Suprapubic skin (tissue), 4 donors: ENCODE results near the gene SFMBT1. TPM values are rescaled to one million over a fixed set of nuclear protein-coding genes. Genes with fewer than 3 reads are reported as not detected.

Experiments used
- DNase-seq, 2 donors: peaks; one replicate each; pipeline ENCODE4 v3.0.0-alpha.2; 2019; ENCODE audit warnings: low spot score in 2 of 2
- H3K27ac ChIP-seq: fragments of 200-600 bp; sonication (generic); one replicate; pipeline ENCODE4 v1.5.1; 2019
- H3K27me3 ChIP-seq: fragments of 200-600 bp; sonication (generic); one replicate; pipeline ENCODE4 v1.5.1; 2019
- H3K36me3 ChIP-seq: fragments of 200-600 bp; sonication (generic); one replicate; pipeline ENCODE4 v1.5.1; 2019
- H3K4me1 ChIP-seq: fragments of 200-600 bp; sonication (generic); one replicate; pipeline ENCODE4 v1.5.1; 2019
- H3K4me3 ChIP-seq: fragments of 200-600 bp; sonication (generic); one replicate; pipeline ENCODE4 v1.5.1; 2019; ENCODE audit warnings: mild to moderate bottlenecking
- H3K9me3 ChIP-seq: fragments of 200-600 bp; sonication (generic); one replicate; pipeline ENCODE4 v1.5.1; 2019
- CTCF ChIP-seq, 2 donors: fragments of 200-600 bp in 1 of 2; fragments of 450-650 bp in 1 of 2; sonication (generic) in 1 of 2; IDR thresholded peaks; one replicate each; pipeline ENCODE4 v1.5.1; 2016 to 2019; ENCODE audit warnings: antibody characterized with exemption in 2 of 2, mild to moderate bottlenecking in 1 of 2, moderate library complexity in 1 of 2
- EP300 ChIP-seq: sonication (generic); formaldehyde crosslinking; IDR thresholded peaks from one replicate; pipeline ENCODE4 v1.6.1; 2017; ENCODE audit warnings: antibody characterized with exemption
- POLR2A ChIP-seq, 2 donors: fragments of 450-650 bp; IDR thresholded peaks; one replicate each; pipeline ENCODE4 v1.6.1; 2017; ENCODE audit warnings: antibody characterized with exemption in 2 of 2, mild to moderate bottlenecking in 2 of 2, moderate library complexity in 2 of 2
- POLR2AphosphoS5 ChIP-seq, 3 donors: sonication (generic); formaldehyde crosslinking; IDR thresholded peaks; one replicate each; pipeline ENCODE4 v1.6.1; 2017; ENCODE audit warnings: antibody characterized with exemption in 3 of 3
- WGBS: methylation state at CpG from one replicate; pipeline ENCODE4 v1.1.5; 2018; 5-methylcytosine and 5-hydroxymethylcytosine counted together
- total RNA-seq, 4 donors: library from RNA; depleted of rRNA; stranded (reverse); fragments of >200 nt; gene quantifications; one replicate each; pipeline ENCODE4 v1.1.0, GENCODE V29; 2016

Gene SFMBT1
- total RNA-seq, 4 donors from 2014 or later, result 9.7 to 25.5 (median 13.1) TPM

GRCh38 chr3:52912885-52913731, 132.8 kb downstream of the SFMBT1 start:
- H3K4me1 ChIP-seq, result no peaks in the 10 kb centered on the region
- H3K4me3 ChIP-seq, result no peak overlapping the region
- DNase-seq, result no peak
- H3K27me3 ChIP-seq, result no peaks in the 10 kb centered on the region
- H3K36me3 ChIP-seq, result peaks cover 65% of the 10 kb centered on the region
- H3K9me3 ChIP-seq, result no peaks in the 10 kb centered on the region
- no peak overlapping the region for H3K27ac ChIP-seq
- TF ChIP-seq CTCF (IDR thresholded peaks at IDR 0.05) (no peak), POLR2A (IDR thresholded peaks at IDR 0.05) (no peak), POLR2AphosphoS5 (IDR thresholded peaks at IDR 0.05) (no peak), EP300 (no peak)
- WGBS, result 86% methylated on average over 9 of the region's 9 CpGs

- H3K9me3 ChIP-seq, result no peaks in the 10 kb centered on the region
- H3K27ac ChIP-seq, result no peak overlapping the region
- no peak overlapping the region for H3K4me3 ChIP-seq
- 93% methylated on average over 6 of the region's 6 CpGs for whole genome bisulfite sequencing
- no peaks in the 10 kb centered on the region for H3K4me1 ChIP-seq
- H3K27me3 ChIP-seq, result no peaks in the 10 kb centered on the region
- no peak for DNase-seq
- peaks cover 72% of the 10 kb centered on the region for H3K36me3 ChIP-seq
- TF ChIP-seq EP300 (no peak), CTCF (IDR thresholded peaks at IDR 0.05) (no peak), POLR2A (IDR thresholded peaks at IDR 0.05) (no peak), POLR2AphosphoS5 (IDR thresholded peaks at IDR 0.05) (no peak)
Observed at GRCh38 chr3:52910823-52911222, 135.1 kb downstream of the SFMBT1 start.

- H3K36me3 ChIP-seq, result peaks cover 68% of the 10 kb centered on the region
Observed at GRCh38 chr3:52907497-52907896, 138.4 kb downstream of the SFMBT1 start.

GRCh38 chr3:52904552-52904951, 141.3 kb downstream of the SFMBT1 start:
- TF ChIP-seq CTCF (IDR thresholded peaks at IDR 0.05) (no peak), EP300 (no peak), POLR2A (IDR thresholded peaks at IDR 0.05) (no peak), POLR2AphosphoS5 (IDR thresholded peaks at IDR 0.05) (no peak)
- Histone ChIP-seq H3K27ac (no peak overlapping the region), H3K4me3 (no peak overlapping the region), H3K4me1 (no peaks in the 10 kb centered on the region), H3K27me3 (no peaks in the 10 kb centered on the region), H3K36me3 (peaks cover 41% of the 10 kb centered on the region), H3K9me3 (no peaks in the 10 kb centered on the region)
- no peak for DNase-seq
- WGBS, result 95% methylated on average over 1 of the region's 1 CpG

More at GRCh38 chr3:52907497-52907896, 138.4 kb downstream of the SFMBT1 start:
- Histone ChIP-seq H3K4me1 (no peaks in the 10 kb centered on the region), H3K27me3 (no peaks in the 10 kb centered on the region), H3K27ac (no peak overlapping the region), H3K4me3 (no peak overlapping the region), H3K9me3 (no peaks in the 10 kb centered on the region)
- no peak for TF ChIP-seq CTCF (IDR thresholded peaks at IDR 0.05)
- no peak for TF ChIP-seq EP300
- TF ChIP-seq POLR2A (IDR thresholded peaks at IDR 0.05), result no peak
- TF ChIP-seq POLR2AphosphoS5 (IDR thresholded peaks at IDR 0.05), result no peak
- no peak for DNase-seq
- 89% methylated on average over 5 of the region's 5 CpGs for WGBS

- peaks cover 41% of the 10 kb centered on the region for H3K36me3 ChIP-seq
- no peaks in the 10 kb centered on the region for H3K9me3 ChIP-seq
- no peak for DNase-seq
- no peak overlapping the region for H3K27ac ChIP-seq
- 94% methylated on average over 3 of the region's 3 CpGs for WGBS
- TF ChIP-seq CTCF (IDR thresholded peaks at IDR 0.05) (no peak), POLR2A (IDR thresholded peaks at IDR 0.05) (no peak), POLR2AphosphoS5 (IDR thresholded peaks at IDR 0.05) (no peak), EP300 (no peak)
- no peaks in the 10 kb centered on the region for H3K4me1 ChIP-seq
- H3K27me3 ChIP-seq, result no peaks in the 10 kb centered on the region
- no peak overlapping the region for H3K4me3 ChIP-seq
Observed at GRCh38 chr3:52904000-52904399, 141.9 kb downstream of the SFMBT1 start.
